HepG2 (cell line): ENCODE results near the gene PTRHD1. TPM values are rescaled to one million over a fixed set of nuclear protein-coding genes. Genes with fewer than 3 reads are reported as not detected.

Experiments used
- ATAC-seq: fragments of 200-7000 bp; cut with Tn5 transposase; 3 replicates; pipeline ENCODE4 v1.9.1; 2020; ENCODE audit warnings: mild to moderate bottlenecking, moderate library complexity
- BruUV-seq: library from RNA; stranded (reverse); fragments of 400-500 nt; replicated peaks from 2 replicates; lab custom pipeline; 2021; lab: Mats Ljungman, UMichigan
- CTCF ChIA-PET: fragments of 300-600 bp; formaldehyde crosslinking; extraction: SDS; loops from one replicate; lab custom pipeline; 2021; ENCODE audit warnings: low total read pairs, inconsistent platforms, low intra/inter-chr PET ratio; lab: Yijun Ruan, JAX
- POLR2A ChIA-PET: fragments of 350-600 bp; sonication (Branson Sonifier 250); formaldehyde crosslinking; loops from one replicate; lab custom pipeline; 2020; ENCODE audit warnings: antibody characterized with exemption, inconsistent platforms; lab: Yijun Ruan, JAX
- DNase-seq: peaks from one replicate; pipeline ENCODE4 v3.0.0-alpha.2; 2015; ENCODE audit warnings: low spot score
- FAIRE-seq: peaks from 3 replicates; lab custom pipeline; 2011; peaks lifted over from hg19 to GRCh38; lab: Jason Lieb, UNC
- H2AFZ ChIP-seq: one replicate; pipeline ENCODE4 v1.6.1; 2011; ENCODE audit warnings: low read length, inconsistent platforms
- H3K27ac ChIP-seq: fragments of 300-600 bp; 3 replicates; pipeline ENCODE4 v1.8.0; 2011; ENCODE audit warnings: mixed run types, mild to moderate bottlenecking, mixed read lengths, low read length, inconsistent platforms; ENCODE audit not compliant: insufficient read depth; ENCODE audit errors: extremely low read length
- H3K27me3 ChIP-seq, 2 experiments: fragments of 200-600 bp in 1 of 2; 2 replicates in 1 of 2; 3 replicates in 1 of 2; pipeline versions ENCODE4 v1.6.0 to v1.8.0; 2011; ENCODE audit warnings: low read length in 2 of 2, mild to moderate bottlenecking in 2 of 2, moderate library complexity in 2 of 2, inconsistent platforms in 1 of 2; ENCODE audit not compliant: insufficient read depth in 2 of 2, control insufficient read depth in 1 of 2
- H3K36me3 ChIP-seq, 2 experiments: fragments of 200-600 bp in 1 of 2; replicated peaks in 1 of 2; 2 replicates in 1 of 2; 3 replicates in 1 of 2; pipeline versions ENCODE4 v1.5.1 to v1.8.0; 2011; ENCODE audit warnings: low read length in 2 of 2, inconsistent platforms in 1 of 2; ENCODE audit not compliant: insufficient read depth in 2 of 2, control insufficient read depth in 1 of 2
- H3K4me1 ChIP-seq: 2 replicates; pipeline ENCODE4 v1.5.1; 2012; ENCODE audit warnings: low read length, inconsistent platforms; ENCODE audit not compliant: insufficient read depth
- H3K4me2 ChIP-seq: 2 replicates; pipeline ENCODE4 v1.6.0; 2011; ENCODE audit warnings: low read depth, low read length, inconsistent platforms
- H3K4me3 ChIP-seq, 3 experiments: fragments of 200-600 bp in 1 of 3; sonication (generic), shearing (Covaris generic) in 1 of 3; replicated peaks in 1 of 3; 2 replicates each; pipeline ENCODE4 v1.5.1; 2011 to 2016; ENCODE audit warnings: low read length in 3 of 3, inconsistent platforms in 2 of 3, low read depth in 2 of 3, mild to moderate bottlenecking in 2 of 3, control low read depth in 1 of 3, mixed read lengths in 1 of 3; ENCODE audit not compliant: insufficient read depth in 1 of 3
- H3K79me2 ChIP-seq: one replicate; pipeline ENCODE4 v1.6.1; 2011; ENCODE audit warnings: low read length, inconsistent platforms; ENCODE audit not compliant: insufficient read depth
- H3K9ac ChIP-seq: 2 replicates; pipeline ENCODE4 v1.6.0; 2011; ENCODE audit warnings: mild to moderate bottlenecking, low read depth, low read length, inconsistent platforms; ENCODE audit not compliant: insufficient read depth
- H3K9me3 ChIP-seq: 2 replicates; pipeline ENCODE4 v1.5.1; 2012; ENCODE audit warnings: mild to moderate bottlenecking, low read length
- H4K20me1 ChIP-seq: 2 replicates; pipeline ENCODE4 v1.6.0; 2011; ENCODE audit warnings: inconsistent platforms, mild to moderate bottlenecking, low read length, moderate library complexity; ENCODE audit not compliant: insufficient read depth
- CTCF ChIP-seq: sonication (generic); formaldehyde crosslinking; IDR thresholded peaks from 2 replicates; pipeline ENCODE4 v1.5.0; 2020; ENCODE audit warnings: mild to moderate bottlenecking, missing genetic modification reagents, moderate library complexity
- GZF1 ChIP-seq: sonication (generic); formaldehyde crosslinking; IDR thresholded peaks from 2 replicates; pipeline ENCODE4 v1.5.1; 2020; ENCODE audit warnings: mild to moderate bottlenecking, missing genetic modification reagents
- MXD3 ChIP-seq: IDR thresholded peaks from 2 replicates; pipeline ENCODE4 v1.6.1; 2016; ENCODE audit warnings: mild to moderate bottlenecking, missing biosample characterization, missing genetic modification reagents
- NFYB ChIP-seq: sonication (generic); formaldehyde crosslinking; IDR thresholded peaks from 2 replicates; pipeline ENCODE4 v1.4.0; 2020; ENCODE audit warnings: missing genetic modification reagents
- RBM22 ChIP-seq: fragments of 200-400 bp; formaldehyde crosslinking; optimal IDR thresholded peaks from 2 replicates; pipeline ENCODE3; 2017; ENCODE audit warnings: mild to moderate bottlenecking, low read length, moderate library complexity
- TCF7L2 ChIP-seq: IDR thresholded peaks from 2 replicates; pipeline ENCODE4 v1.6.1; 2011; ENCODE audit warnings: mild to moderate bottlenecking, low read depth, low read length, moderate library complexity
- TRIM22 ChIP-seq: fragments of 450-650 bp; IDR thresholded peaks from 2 replicates; pipeline ENCODE4 v1.6.1; 2017
- XRCC5 ChIP-seq: fragments of 200-400 bp; formaldehyde crosslinking; optimal IDR thresholded peaks from 2 replicates; pipeline ENCODE3; 2017; ENCODE audit warnings: mild to moderate bottlenecking, low read length
- ZBTB33 ChIP-seq: sonication (generic); formaldehyde crosslinking; IDR thresholded peaks from 2 replicates; pipeline ENCODE4 v1.4.0; 2020; ENCODE audit warnings: missing genetic modification reagents
- ZNF605 ChIP-seq: sonication (generic); formaldehyde crosslinking; IDR thresholded peaks from 2 replicates; pipeline ENCODE4 v1.8.0; 2022; ENCODE audit warnings: mild to moderate bottlenecking, missing genetic modification reagents
- ZNF770 ChIP-seq: sonication (generic); formaldehyde crosslinking; IDR thresholded peaks from 2 replicates; pipeline ENCODE4 v1.5.0; 2020; ENCODE audit warnings: mild to moderate bottlenecking, missing genetic modification reagents
- WGBS: methylation state at CpG from one replicate; pipeline ENCODE4 v1.1.6; 2017; ENCODE audit warnings: low lambda C conversion rate; 5-methylcytosine and 5-hydroxymethylcytosine counted together
- in situ Hi-C: cut with HindIII; loops from 2 replicates; pipeline ENCODE4 v1.10.0; 2017; ENCODE audit warnings: low pct_unique_long_range_greater_than_20kb; ENCODE audit not compliant: extremely low pct_ligation_motif_present
- intact Hi-C: fragments of 100-400 bp; cut with micrococcal nuclease; formaldehyde crosslinking; loops from one replicate; pipeline ENCODE4 v1.10.0; 2022; ENCODE audit not compliant: unreplicated experiment
- polyA plus RNA-seq, 8 experiments: library from polyadenylated mRNA; depleted of rRNA in 3 of 8; stranded (reverse) in 7 of 8; unstranded in 1 of 8; fragments of >200 nt; fragmentation: Illumina TruSeq in 4 of 8; extraction: Trizol in 4 of 8; gene quantifications; 2 replicates each; pipeline versions ENCODE4 v1.2.1 to v1.2.3, GENCODE V29; 2011 to 2016; ENCODE audit warnings: low read depth in 4 of 8, missing spikeins in 1 of 8, mixed read lengths in 1 of 8; ENCODE audit not compliant: insufficient read depth in 1 of 8
- total RNA-seq, 5 experiments: library from RNA; depleted of rRNA; stranded (reverse); fragments of >200 nt; fragmentation: Illumina TruSeq; extraction: Trizol; gene quantifications; 2 replicates each; pipeline ENCODE4 v1.2.3, GENCODE V29; 2016; ENCODE audit warnings: low read depth in 1 of 5

PTRHD1 gene
- total and polyA plus RNA-seq, 2 of the 13 experiments (the other 11 are each of a cell fraction or from before 2014, with no cell fraction given): 72.6 to 90.8 TPM

- Histone ChIP-seq H3K4me1 (peaks cover 9% of the 10 kb centered on the region), H3K27ac (no peak overlapping the region), H3K4me3 (no peak overlapping the region), H3K79me2 (no peaks in the 10 kb centered on the region), H3K9ac (no peak overlapping the region), H3K27me3 (peaks cover 0 to 6% of the 10 kb centered on the region in 2 experiments; a peak in 2 of 5 replicates), H3K4me2 (no peak overlapping the region), H3K36me3 (peaks cover 1 to 12% of the 10 kb centered on the region in 2 experiments; a peak in 3 of 5 replicates), H4K20me1 (no peaks in the 10 kb centered on the region), H2AFZ (no peak overlapping the region), H3K9me3 (no peaks in the 10 kb centered on the region)
- in situ Hi-C loops (loop anchor here (5.0 kb wide), 2 partner anchors 213 to 423 kb away; no protein-coding TSS in a partner anchor), intact Hi-C loops (no loop called here)
- TF ChIP-seq ZNF770 (CRISPR knock-in tag) (0 out of 2 replicates have a peak, but pooled peaks have one; percentile 14), GZF1 (CRISPR knock-in tag) (no peak), RBM22 (peak; percentile 68), ZNF605 (CRISPR knock-in tag) (0 out of 2 replicates have a peak, but pooled peaks have one; percentile 43), TRIM22 (no peak), ZBTB33 (CRISPR knock-in tag) (peak; percentile 14; the same call in 1 of the 2 replicates), XRCC5 (peak; percentile 30), CTCF (CRISPR knock-in tag) (peak; percentile 61), TCF7L2 (no peak), MXD3 (no peak), NFYB (CRISPR knock-in tag) (no peak)
- DNase-seq (no peak), FAIRE-seq (peak; percentile 15), ATAC-seq (no peak)
- ChIA-PET POLR2A (interaction anchor here (0.5 kb wide), 1 partner anchor 406 kb away, joined by 3 read pairs; no protein-coding TSS in a partner anchor), CTCF (interaction anchor here (3.5 kb wide), 1 partner anchor 415 kb away, joined by 43 read pairs; no protein-coding TSS in a partner anchor)
- 90% methylated on average over 16 of the region's 16 CpGs for WGBS
- no TSS peak for BruUV-seq
Observed at GRCh38 chr2:24824966-24825882, 32.0 kb upstream of the PTRHD1 start.
